Right renal cortex interstitium (tissue), 3 donors: ENCODE measurements around the gene CLEC17A. TPM values are rescaled to one million over a fixed set of nuclear protein-coding genes. Genes with fewer than 3 reads are reported as not detected.
A peak's percentile ranks its signal among the peaks of the same experiment; 100 is the strongest.
"Not testable (repeated sequence)": the region's sequence is repeated elsewhere in the genome, so short reads cannot be mapped to it uniquely, and the experiment has no call there.

ENCODE experiments used
- DNase-seq, 3 donors: peaks; one replicate each; pipeline ENCODE4 v3.0.0-alpha.2; 2013; ENCODE audit warnings: low read depth in 3 of 3, low spot score in 2 of 3
- polyA plus RNA-seq, 3 donors: library from polyadenylated mRNA; unstranded; fragments of 120-200 nt; gene quantifications; one replicate each; pipeline ENCODE4 v1.2.1, GENCODE V29; 2013; ENCODE audit not compliant: insufficient read length in 3 of 3

Gene CLEC17A, protein sequence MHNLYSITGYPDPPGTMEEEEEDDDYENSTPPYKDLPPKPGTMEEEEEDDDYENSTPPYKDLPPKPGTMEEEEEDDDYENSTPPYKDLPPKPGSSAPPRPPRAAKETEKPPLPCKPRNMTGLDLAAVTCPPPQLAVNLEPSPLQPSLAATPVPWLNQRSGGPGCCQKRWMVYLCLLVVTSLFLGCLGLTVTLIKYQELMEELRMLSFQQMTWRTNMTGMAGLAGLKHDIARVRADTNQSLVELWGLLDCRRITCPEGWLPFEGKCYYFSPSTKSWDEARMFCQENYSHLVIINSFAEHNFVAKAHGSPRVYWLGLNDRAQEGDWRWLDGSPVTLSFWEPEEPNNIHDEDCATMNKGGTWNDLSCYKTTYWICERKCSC
- polyA plus RNA-seq: under 1 TPM; 0.06 to 0.17 (median 0.12) TPM

DNA sequence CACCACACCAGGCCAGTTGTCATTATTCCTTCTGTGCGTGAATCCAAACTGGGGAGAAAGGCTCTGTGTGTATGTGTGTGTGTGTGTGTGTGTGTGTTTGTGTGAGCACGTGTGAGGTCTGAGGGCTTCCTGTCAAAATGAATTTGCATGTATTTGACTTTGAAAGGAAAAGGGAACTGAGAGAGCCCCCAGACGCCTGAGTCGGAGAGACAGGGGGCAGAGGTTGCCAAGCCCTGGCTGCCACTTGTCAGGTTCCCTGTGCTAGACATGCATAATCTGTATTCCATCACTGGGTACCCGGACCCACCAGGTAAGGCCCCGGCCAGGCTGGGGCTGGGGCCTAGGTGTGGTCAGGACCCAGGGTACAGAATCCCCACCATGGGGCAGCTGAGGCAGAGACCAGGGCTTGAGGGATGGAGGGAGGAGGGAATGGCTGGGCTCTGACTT lies at the start of gene CLEC17A:
Gene CLEC17A (plus strand): TSS at position 191 of the 447 bp plus-strand sequence. CDS start 77 bp downstream, at position 268.
- DNase-seq: no peak

DNA sequence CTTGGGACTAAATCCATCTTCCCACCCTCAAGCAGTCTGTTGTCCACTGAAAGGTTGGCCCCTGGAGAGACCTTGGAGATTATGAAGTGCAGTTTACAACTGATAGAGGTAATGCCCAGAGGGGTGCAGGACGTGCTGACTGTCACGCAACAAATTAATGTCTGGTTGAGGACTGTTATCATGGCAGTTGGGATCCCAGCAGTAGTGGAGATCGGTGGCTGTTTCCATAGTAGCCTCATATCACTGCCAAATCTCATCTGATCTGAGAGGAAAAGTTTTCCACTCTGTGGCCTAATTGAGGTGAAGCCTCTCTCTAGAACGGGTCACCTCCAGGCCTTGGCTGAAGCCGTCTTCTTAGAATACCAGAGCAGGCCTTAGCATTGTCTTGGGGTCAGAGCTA lies 49.4 kb upstream of the CLEC17A start:
- DNase-seq: no peak

DNA sequence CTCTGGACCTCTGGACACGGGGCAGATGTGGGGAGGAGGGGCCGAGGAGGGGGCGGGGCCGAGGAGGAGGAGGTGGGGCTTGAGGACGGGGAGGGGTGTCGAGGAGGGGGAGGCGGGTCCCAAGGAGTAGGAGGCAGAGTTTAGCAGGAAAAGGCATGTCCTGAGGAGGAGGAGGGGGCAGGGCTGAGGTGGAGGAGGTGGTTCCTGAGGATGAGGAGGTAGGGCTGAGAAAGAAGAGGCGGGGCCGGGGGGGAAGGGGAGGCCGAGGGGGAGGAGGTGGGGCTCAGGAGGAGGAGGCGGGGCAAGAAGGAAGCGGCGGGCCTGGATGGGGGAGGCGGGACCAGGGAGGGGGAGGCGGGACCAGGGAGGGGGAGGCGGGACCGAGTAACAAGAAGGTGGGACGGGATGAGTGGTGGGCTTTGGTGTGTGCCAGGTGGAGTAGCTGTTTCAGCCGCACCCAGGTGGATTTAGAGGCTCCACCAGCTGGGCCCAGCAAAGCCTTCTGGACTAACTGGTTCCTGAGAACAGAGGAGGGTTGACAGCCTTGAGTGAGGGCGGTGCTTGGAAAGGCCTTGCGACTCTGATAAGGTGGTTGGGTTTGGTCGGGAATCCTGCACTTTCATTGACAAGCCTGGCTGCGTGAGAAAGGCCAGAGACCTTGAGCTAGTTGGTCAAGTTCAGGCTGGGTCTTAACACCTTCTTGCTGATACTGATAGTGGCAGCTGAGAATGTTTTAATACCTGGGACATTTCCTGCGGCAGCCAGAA lies 45.8 kb upstream of the CLEC17A start:
- peak in 1 of 3 donors; percentile 62 for DNase-seq

DNA sequence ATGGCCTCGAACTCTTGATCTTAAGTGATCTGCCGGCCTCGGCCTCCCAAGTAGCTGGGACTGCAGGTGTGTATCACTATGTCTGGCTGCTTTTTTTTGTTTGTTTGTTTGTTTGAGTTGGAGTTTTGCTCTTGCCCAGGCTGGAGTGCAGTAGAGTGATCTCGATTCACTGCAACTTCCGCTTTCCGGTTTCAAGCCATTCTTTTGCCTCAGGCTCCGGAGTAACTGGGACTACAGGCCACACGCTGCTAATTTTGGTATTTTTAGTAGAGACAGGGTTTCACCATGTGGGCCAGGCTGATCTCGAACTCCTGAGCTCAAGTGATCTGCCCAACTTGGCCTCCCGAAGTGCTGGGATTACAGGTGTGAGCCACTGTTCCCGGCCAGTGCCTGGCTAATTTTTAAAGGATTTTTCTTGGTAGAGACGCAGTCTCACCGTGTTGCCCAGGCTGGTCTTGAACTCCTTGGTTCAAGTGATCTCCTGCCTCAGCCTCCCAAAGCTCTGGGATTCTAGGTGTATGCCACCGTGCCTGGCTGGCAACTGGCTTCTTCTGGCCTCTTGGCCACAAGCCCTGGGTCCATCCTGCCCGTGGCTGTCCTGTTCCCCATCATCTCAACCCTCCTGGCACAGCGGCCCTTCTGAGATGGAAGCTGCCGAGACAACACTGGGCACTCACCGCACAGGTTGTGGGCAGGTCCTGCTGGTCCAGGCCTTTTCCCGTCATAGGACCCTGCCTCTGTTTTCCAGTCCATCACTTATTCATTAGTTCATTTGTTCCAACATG lies 42.0 kb upstream of the CLEC17A start:
- DNase-seq: no peak

DNA sequence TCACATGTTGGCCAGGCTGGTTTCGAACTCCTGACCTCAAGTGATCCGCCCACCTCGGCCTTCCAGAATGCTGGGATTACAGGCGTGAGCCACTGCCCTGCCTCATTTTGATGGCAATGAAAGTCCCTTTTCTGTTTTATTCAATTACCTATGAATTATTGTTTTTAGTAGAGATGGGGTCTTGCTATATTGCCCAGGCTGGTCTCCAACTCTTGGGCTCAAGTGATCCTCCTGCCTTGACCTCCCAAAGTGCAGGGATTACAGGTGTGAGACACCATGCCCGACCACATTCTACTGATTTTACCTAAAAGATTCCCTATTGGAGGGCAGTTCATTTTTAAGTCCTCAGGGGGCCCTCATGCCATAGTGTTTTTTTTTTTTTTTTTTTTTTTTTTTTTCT lies 40.9 kb upstream of the CLEC17A start:
- DNase-seq: not testable (repeated sequence)

DNA sequence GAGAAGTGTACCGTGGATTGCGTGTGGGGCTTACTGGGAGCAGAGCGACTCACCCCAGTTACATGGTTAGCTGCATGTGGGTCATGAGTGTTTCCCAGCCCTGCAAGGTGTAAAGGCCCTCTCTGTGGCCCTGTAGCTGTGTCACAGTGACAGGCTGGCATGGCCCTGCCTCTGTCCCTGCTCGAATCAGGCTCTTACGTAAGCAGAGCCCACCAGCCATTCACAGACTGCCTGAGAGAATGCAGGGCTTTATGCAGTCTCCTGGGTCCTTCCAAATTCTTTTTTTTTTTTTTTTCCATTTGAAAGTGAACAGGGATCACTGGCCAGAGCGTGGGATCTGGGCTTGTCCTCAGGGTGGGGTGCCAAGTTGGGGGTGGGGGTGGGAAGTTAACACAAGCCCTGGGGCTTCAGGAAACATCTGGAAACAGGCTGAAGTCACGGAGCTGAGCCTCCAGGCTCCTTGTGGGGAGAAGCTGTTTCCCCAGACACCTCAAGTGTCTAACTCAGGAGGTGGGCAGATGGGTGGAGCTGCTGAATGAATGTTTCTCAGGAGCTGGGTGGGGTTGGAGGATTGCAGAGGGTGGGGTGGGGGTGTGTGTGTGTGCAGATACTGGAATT lies 40.1 kb upstream of the CLEC17A start:
- no peak for DNase-seq

DNA sequence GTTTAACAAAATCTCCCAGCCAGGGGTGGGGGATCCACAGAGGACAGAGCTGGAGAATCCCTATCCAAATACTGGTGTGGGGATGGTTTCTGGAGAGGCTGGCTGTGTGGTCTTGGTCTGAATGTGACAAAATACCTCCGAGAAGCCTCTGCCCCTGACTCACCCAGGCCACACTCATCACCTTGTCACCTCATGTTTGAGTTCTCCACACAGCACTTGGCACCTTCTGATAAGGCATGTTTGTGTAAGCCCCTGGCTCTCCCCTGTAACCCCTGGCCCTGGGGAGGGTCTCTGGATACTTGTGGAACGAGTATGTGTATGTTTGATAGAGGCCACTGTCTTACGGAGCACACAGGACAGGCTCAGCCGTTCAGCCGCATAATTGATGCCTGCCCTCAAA lies 38.8 kb upstream of the CLEC17A start:
- no peak for DNase-seq

DNA sequence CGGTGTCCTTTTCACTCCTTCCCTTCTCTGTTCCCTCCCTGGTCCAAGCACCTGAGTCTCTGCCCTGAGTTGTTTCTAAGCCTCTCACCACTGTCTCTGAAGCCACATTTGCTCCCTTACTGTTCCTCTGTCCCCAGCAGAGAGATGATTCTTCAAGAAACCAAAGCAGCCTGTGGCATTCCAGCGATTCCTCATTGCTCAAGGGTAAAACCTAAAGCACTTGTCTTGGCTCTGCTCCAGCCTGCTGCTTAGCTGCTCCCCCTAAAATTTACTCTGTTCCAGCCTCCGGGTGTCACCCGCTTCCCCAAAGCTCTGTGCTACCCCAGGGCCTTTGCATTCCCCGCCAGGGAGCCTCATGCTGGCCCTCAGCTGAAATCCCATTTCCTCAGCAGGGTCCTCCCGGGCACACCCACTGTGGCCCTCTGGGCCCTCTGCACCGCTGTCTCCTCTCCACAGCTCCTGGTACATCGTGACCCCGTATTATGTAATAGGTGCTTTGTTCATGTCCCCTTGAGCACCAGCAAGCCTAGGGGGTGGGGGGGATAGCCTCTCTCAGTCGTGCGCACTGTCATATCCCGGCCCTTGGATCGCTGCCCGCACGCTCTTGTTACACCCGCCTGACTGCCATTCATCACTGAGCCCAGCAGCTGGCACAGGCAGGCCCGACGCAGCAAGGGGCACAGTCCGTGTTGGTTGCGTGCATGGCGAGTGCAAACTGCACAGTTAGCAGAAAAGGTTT lies 37.7 kb upstream of the CLEC17A start:
- DNase-seq: no peak

DNA sequence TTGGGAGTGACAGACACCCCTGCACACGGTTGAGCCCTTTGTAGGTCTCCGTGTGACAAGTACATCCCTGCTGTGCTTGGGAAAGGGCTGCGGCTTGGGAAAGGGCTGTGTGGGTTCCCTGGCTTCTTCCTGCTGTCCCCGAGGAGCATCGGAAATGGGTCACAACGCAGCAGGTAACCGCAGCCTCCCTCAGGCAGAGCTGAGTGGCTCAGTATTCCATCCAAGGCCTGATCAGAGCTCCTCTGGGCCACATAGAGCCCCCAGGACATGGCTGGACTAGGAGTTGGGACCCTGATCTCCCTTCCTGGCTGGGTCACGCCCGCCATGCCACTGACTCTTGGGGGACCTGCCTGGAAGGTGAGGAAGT lies 37.2 kb upstream of the CLEC17A start:
- no peak for DNase-seq

DNA sequence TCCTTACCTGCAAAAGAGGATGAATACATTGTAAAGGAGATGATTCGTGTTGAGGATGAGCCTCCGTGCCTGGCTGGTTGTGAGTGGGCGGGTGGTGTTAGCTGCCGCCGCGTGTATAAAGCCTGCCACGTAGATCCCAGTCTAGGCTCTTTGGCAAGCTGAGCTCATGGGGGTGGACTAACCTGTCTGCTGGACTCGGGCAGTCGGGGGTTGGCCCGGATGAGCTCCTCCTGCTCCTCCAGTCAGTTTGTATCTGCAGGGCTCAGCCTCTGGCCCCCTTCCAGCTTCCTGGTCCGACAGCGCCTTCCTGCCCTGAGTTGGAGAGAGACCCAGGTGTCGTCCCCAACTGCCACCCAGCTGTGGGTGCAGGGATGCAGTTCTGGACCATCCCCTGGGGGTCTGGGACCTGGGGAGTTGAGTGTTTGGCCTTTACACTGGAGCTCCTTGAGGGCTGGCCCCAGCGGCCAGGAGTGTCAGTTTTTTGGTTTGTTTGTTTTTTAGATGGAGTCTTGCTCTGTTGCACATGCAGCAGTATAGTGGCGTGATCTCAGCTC lies 32.6 kb upstream of the CLEC17A start:
- DNase-seq: no peak

DNA sequence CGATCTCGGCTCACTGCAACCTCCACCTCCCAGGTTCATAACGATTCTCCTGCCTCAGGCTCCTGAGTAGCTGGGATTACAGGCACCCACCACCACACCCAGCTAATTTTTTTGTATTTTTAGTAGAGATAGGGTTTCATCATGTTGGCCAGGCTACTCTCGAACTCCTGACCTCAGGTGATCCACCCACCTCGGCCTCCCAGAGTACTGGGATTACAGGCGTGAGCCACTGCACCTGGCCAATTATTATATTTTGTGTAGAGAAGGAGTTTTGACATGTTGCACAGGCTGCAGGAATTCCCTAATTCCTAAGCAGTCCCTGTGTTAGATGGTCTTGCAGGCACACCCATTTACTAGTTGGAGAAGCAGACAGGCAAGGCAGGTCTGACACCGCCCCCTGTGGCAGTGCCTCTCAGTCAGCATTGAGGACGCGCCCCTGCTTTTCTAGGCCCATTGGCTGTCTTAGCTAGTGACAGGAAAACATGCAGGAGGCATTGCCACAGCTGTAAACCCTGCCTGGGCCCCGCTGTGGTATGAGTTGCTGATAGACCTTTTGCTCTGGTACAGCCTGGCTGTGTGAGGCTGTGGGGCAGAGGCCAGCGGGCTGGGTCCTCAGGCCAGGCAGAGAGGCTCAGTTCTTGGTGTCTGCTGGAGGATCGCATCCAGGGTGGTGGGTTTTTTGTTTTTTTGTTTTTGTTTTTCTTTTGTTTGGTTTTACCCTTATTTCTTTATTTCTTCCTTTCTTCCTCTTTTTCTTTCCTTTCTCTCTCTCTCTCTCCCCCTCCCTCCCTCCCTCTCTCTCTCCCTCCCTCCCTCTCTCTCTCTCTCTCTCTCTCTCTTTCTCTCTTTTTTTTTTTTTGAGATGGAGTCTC lies 31.5 kb upstream of the CLEC17A start:
- not testable (repeated sequence) for DNase-seq

DNA sequence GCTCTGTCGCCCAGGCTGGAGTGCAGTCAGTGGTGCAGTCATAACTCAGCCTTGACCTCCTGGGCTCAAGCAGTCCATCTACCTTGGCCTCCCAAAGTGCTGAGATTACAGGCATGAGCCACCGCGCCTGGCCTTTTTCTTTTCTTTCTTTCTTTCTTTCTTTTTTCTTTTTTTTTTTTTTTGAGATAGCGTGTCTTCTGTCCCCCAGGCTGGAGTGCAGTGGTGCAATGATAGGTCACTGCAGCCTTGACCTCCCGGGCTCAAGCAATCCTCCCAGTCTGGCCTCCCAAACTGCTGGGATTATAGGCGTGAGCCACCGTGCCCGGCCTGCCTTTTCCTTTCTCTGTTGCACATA lies 30.9 kb upstream of the CLEC17A start:
- not testable (repeated sequence) for DNase-seq

DNA sequence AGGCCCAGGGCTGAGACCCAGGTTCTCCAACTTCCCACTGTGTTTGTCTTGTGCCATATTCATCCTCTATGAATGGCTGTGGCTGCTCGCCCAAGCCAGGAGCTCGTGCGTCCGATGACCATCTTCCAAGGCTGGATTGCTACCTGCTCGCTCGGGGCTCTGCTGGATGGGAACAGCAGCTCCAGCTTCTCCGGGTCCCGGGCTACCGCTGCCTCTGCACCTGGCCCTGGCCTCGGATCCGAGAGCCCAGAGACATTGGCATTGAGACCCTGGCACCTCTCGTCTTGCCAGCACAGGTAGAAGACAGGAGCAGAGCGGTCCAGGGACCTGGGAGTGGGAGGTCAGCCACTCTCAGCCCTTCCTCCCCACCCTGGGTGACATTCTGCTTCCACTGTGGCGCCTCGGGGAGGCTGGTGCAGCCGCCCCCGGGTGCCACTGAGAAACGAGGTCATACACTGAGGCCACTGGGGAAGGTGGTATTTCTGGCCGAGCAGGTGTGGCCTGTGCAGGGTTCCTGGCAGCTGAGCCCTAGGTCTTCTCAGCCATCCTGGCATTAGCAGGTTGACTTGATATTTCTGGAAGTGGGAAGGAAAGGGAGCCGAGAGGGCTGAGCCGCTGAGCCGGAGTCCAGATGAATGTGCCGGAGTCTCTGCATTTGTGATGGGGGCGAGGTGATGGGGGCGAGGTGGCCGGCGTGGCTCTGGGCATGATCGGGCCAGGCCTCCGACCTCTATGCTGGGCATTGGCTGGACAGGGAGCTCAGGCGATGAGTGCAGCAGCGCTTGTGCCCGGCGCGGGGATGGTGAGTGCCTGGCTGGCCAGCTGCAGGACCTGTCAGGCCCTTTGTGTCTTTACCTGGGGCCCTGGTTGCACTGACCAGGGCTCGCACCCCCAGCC lies 29.6 kb upstream of the CLEC17A start:
- no peak for DNase-seq

DNA sequence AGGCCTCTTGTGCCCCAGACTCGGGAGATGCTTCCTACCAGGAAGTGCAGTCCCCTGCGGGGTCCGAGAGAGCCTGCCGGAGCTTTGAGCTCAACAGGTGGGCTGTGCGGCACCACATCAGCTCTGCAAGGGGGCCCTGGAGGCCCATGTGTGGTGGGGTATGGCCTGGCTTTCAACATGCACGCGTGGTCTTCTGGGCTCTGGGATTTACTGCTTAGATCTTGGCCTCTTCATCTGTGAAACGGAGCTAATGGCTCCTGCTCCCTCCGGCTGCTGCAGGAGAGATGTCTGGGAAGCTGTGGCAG lies 29.0 kb upstream of the CLEC17A start:
- no peak for DNase-seq

DNA sequence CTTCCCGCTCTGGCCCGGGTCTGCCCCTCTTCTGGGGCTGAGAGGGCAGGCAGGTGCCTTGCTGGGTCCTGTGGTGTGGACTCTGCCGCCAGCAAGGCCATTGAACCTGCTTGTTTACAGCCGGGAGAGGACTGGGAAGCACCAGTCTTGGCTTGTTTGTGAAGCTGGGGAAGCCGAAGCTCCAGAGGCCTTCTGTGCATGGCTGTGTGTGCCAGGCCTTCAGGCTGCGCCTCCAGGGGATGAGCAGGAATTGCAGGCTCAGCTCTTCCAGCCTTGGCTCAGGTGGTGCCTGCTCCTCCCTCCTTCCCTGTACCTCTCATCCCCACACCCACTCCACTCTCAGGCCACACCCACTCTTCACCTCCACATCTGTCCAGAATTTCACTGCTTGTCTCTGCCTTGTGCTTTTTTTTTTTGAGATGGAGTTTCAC lies 28.5 kb upstream of the CLEC17A start:
- no peak for DNase-seq

DNA sequence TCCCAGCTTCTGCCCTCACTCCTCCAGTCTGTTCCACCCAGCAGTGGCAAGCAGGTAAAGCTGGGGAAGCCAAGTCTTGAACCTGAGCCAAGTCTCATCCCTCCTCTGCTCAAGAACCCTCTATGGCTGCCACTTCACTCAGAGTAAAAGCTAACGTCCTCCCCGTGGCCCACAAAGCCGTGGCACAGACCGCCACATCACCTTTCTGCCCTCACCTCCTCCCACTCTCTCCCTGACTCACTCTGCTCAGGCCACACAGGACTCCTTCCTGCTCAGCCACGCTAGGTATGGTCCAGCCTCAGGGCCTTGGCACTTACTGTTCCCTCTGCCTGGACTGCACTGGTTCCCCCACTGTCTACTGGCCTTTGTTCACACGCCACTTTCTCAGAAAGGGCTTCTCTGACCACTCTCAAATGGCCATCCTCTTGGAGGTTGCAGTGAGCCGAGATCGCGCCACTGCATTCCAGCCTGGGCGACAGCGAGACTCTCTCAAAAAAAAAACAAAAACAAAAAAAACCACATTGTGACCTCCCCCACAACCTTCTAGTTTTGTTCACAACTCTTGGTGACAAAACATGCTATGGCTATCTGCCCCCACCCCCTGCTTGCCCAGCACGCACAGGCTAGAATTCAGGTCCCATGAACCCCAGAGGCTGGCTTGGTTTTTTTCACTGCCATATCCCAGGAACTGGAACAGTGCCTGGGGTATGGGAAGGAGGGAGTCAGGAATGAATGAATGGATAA lies 26.8 kb upstream of the CLEC17A start:
- no peak for DNase-seq

DNA sequence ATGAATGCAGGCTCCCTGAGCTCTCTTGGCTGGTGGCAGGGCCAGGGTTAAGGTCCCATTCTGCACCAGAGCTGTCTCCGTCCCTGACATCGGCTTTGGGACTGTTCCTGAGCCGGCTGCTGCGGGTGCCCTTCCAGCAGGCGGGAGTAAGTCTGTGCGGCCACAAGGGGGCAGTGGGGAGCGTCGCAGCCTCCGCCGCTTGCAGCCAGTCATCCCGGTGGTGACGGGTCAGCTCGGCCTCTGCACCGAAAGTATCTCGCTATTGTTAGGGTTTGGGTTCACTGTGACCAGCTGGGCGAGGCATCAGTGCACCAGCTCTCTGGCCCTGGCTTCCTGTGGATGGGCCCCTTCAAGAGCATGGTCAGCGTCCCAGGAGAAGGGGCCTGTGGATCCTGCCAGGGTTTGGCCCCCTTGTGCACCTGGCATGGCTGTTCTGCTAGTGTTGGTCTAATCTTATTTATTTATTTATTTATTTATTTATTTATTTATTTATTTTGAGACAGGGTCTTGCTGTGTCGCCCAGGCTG lies 26.2 kb upstream of the CLEC17A start:
- DNase-seq: no peak
